DND-41 (cell line): ENCODE data around the gene RMND5A.

ENCODE experiments used
- ATAC-seq: fragments of 200-7000 bp; cut with Tn5 transposase; 3 replicates; pipeline ENCODE4 v1.9.1; 2021; ENCODE audit warnings: low read depth; ENCODE audit not compliant: insufficient read depth
- DNase-seq: peaks from one replicate; pipeline ENCODE4 v3.0.0-alpha.2; 2020
- H2AFZ ChIP-seq: 2 replicates; pipeline ENCODE4 v1.6.0; 2012; ENCODE audit warnings: low read depth, low read length
- H3K27ac ChIP-seq: 2 replicates; pipeline ENCODE4 v1.5.1; 2012; ENCODE audit warnings: low read length, inconsistent platforms
- H3K27me3 ChIP-seq: fragments of 200-600 bp; sonication (generic); 2 replicates; pipeline ENCODE4 v1.6.0; 2012; ENCODE audit warnings: low read length, mild to moderate bottlenecking, inconsistent platforms; ENCODE audit not compliant: insufficient read depth, poor library complexity
- H3K36me3 ChIP-seq: 2 replicates; pipeline ENCODE4 v1.5.1; 2012; ENCODE audit warnings: low read length, inconsistent platforms; ENCODE audit not compliant: insufficient read depth
- H3K4me1 ChIP-seq: 2 replicates; pipeline ENCODE4 v1.5.1; 2012; ENCODE audit warnings: mild to moderate bottlenecking, low read length; ENCODE audit not compliant: insufficient read depth
- H3K4me2 ChIP-seq: 2 replicates; pipeline ENCODE4 v1.6.0; 2012; ENCODE audit warnings: mild to moderate bottlenecking, moderate library complexity, low read length, inconsistent platforms; ENCODE audit not compliant: insufficient read depth
- H3K4me3 ChIP-seq, 2 experiments: fragments of 200-600 bp in 1 of 2; shearing (Covaris generic) in 1 of 2; 2 replicates each; pipeline ENCODE4 v1.5.1; 2012 to 2016; ENCODE audit warnings: inconsistent platforms in 2 of 2, low read length in 2 of 2, mild to moderate bottlenecking in 2 of 2, low read depth in 1 of 2, moderate library complexity in 1 of 2
- H3K79me2 ChIP-seq: 2 replicates; pipeline ENCODE4 v1.6.0; 2012; ENCODE audit warnings: low read length, inconsistent platforms; ENCODE audit not compliant: insufficient read depth
- H3K9ac ChIP-seq: 2 replicates; pipeline ENCODE4 v1.6.0; 2012; ENCODE audit warnings: low read depth, mild to moderate bottlenecking, inconsistent platforms, low read length, moderate library complexity
- H3K9me3 ChIP-seq: 2 replicates; pipeline ENCODE4 v1.5.1; 2012; ENCODE audit warnings: low read length, moderate library complexity, mild to moderate bottlenecking, inconsistent platforms; ENCODE audit not compliant: insufficient read depth, severe bottlenecking
- H4K20me1 ChIP-seq: 2 replicates; pipeline ENCODE4 v1.6.0; 2012; ENCODE audit warnings: low read length; ENCODE audit not compliant: insufficient read depth
- EZH2 ChIP-seq: IDR thresholded peaks from 3 replicates; pipeline ENCODE4 v1.6.1; 2012; ENCODE audit warnings: borderline replicate concordance, low read depth, mild to moderate bottlenecking, moderate library complexity, low read length, inconsistent platforms; ENCODE audit not compliant: severe bottlenecking
- TF ChIP-seq, protein P1 (sequence below): IDR thresholded peaks from 2 replicates; pipeline ENCODE4 v1.5.1; 2012; ENCODE audit warnings: borderline replicate concordance, low read length, moderate library complexity, mild to moderate bottlenecking; ENCODE audit not compliant: poor library complexity, severe bottlenecking; ENCODE audit errors: extremely low read depth

RMND5A gene

DNA sequence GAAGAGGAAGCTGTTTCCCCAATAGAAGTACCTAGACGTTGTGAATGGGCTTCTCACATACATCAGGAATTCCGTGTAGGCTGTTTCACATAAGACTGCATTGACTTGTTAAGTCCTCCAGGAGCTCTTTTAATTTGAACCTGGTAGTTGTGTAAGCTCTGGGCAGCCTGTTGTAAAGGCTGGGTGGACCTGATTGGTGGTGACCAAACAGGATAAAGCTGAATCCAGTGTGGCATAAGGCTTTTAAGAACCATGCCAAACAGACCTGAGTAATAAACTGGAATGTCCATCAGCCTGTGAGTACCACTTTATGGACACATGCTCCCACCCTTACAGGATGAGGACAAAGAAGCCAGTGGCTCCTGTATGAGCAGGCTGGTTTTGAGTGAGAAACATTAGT lies 24.1 kb downstream of the RMND5A start:
- Histone ChIP-seq H3K27ac (no peak overlapping the region), H3K4me2 (no peak overlapping the region), H3K4me3 (no peak overlapping the region), H3K4me1 (no peaks in the 10 kb centered on the region), H4K20me1 (peaks cover 8% of the 10 kb centered on the region; the same call in 1 of the 2 replicates), H2AFZ (no peak overlapping the region), H3K79me2 (peaks cover 64% of the 10 kb centered on the region), H3K9me3 (no peaks in the 10 kb centered on the region), H3K9ac (no peak overlapping the region), H3K36me3 (peaks cover 55% of the 10 kb centered on the region), H3K27me3 (no peaks in the 10 kb centered on the region)
- TF ChIP-seq, protein P1, sequence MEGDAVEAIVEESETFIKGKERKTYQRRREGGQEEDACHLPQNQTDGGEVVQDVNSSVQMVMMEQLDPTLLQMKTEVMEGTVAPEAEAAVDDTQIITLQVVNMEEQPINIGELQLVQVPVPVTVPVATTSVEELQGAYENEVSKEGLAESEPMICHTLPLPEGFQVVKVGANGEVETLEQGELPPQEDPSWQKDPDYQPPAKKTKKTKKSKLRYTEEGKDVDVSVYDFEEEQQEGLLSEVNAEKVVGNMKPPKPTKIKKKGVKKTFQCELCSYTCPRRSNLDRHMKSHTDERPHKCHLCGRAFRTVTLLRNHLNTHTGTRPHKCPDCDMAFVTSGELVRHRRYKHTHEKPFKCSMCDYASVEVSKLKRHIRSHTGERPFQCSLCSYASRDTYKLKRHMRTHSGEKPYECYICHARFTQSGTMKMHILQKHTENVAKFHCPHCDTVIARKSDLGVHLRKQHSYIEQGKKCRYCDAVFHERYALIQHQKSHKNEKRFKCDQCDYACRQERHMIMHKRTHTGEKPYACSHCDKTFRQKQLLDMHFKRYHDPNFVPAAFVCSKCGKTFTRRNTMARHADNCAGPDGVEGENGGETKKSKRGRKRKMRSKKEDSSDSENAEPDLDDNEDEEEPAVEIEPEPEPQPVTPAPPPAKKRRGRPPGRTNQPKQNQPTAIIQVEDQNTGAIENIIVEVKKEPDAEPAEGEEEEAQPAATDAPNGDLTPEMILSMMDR: no peak
- TF ChIP-seq EZH2: no peak
- DNase-seq (no peak), ATAC-seq (no peak)

DNA sequence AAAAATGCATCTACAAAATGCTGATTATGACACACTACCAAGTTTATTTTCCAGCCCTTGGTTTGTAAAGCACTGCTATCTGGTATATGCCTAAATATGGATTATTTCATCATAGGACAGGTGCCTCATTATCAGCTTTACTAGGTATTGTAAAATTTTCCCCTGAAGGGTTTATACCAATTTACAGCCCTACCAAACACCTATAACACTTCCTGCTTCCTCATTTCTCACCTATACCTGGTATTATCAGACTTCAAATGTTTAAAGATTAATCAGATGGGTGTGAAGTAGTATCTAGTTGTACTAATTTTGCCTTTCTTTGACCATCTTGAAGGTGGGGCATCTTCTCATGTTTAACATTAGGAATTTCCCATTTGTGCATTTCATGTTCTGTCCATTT lies 26.8 kb downstream of the RMND5A start:
- Histone ChIP-seq H2AFZ (no peak overlapping the region), H3K27me3 (no peaks in the 10 kb centered on the region), H3K79me2 (peaks cover 86% of the 10 kb centered on the region), H3K9me3 (peaks cover 3% of the 10 kb centered on the region), H3K9ac (no peak overlapping the region), H4K20me1 (peaks cover 8% of the 10 kb centered on the region; the same call in 1 of the 2 replicates), H3K4me2 (no peak overlapping the region), H3K27ac (no peak overlapping the region; the same call in 1 of the 2 replicates), H3K4me1 (no peaks in the 10 kb centered on the region), H3K4me3 (no peak overlapping the region), H3K36me3 (peaks cover 80% of the 10 kb centered on the region)
- DNase-seq (no peak), ATAC-seq (no peak)
- TF ChIP-seq EZH2: no peak
- TF ChIP-seq, protein P1: no peak

DNA sequence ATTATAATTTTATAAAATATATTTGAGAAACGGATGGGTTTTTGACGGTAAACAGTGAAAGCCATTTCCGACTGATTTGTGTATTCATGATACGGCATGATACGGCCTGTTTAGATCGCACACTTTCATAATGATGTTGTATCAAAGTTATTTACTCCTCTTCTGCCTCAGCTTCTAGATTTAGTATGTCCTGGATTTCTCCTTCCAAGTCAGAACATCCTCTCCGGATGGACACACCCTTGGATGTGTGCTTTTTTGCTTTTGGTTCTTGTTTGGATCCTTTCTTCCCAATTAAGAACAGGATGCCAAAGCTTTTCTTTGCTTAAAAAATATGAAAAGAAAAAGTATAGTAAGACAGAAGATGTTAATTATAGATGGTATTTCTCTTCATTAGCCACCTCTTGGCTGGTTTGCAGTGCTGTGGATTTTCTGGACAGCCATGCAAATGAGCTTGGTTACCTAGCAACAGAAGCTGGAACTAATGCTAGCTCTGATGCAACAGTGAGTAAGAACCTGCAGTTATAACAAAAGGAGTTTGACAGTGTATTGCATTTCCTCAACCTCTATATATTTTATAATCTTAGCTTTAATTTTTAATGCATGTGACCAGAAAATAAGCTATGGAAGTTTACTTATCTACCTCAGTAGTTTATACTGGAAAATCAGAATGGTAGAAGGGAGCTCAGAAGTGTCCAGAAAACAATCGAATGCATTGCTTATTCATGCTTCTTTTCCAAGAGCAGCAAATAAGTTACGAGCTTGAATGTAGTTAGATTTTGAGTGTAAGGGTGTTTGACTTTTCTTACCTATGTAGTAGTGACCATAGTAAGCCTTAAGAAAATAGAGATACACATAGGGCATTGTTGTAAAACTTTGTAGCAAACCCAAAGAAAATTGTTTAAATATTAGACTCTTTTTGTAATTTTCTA lies 27.9 kb downstream of the RMND5A start:
- DNase-seq (peak; percentile 13), ATAC-seq (peak; percentile 72)
- H3K4me2 ChIP-seq: no peak overlapping the region
- H2AFZ ChIP-seq: no peak overlapping the region
- H3K4me3 ChIP-seq: no peak overlapping the region
- no peak overlapping the region for H3K9ac ChIP-seq
- H3K36me3 ChIP-seq: peaks cover 88% of the 10 kb centered on the region
- TF ChIP-seq EZH2: no peak
- TF ChIP-seq, protein P1: no peak
- H3K27me3 ChIP-seq: no peaks in the 10 kb centered on the region
- peaks cover 3% of the 10 kb centered on the region for H3K9me3 ChIP-seq
- peaks cover 90% of the 10 kb centered on the region for H3K79me2 ChIP-seq
- no peaks in the 10 kb centered on the region for H3K4me1 ChIP-seq
- H4K20me1 ChIP-seq: peaks cover 8% of the 10 kb centered on the region; the same call in 1 of the 2 replicates
- H3K27ac ChIP-seq: no peak overlapping the region; the same call in 1 of the 2 replicates
